Activated T-helper 1 cell treated with anti-CD3 and anti-CD28 coated beads, Interleukin-12 subunit alpha, Interleukin-12 subunit beta, Interleukin-2, Interleukin-4 antibody, amounts not matched to agents 30 ng/mL and 10 ng/mL and 1 ng/mL, durations not matched to agents 14 hours and 24 hours and 36 hours (primary cell): ENCODE results near the gene MAPK8IP3. TPM values are rescaled to one million over a fixed set of nuclear protein-coding genes. Genes with fewer than 3 reads are reported as not detected.
"Not testable (repeated sequence)": the region's sequence is repeated elsewhere in the genome, so short reads cannot be mapped to it uniquely, and the experiment has no call there.

ENCODE experiments used
- DNase-seq: peaks from one replicate; pipeline ENCODE4 v3.0.0; 2021; ENCODE audit warnings: low spot score
- H3K27ac Mint-ChIP-seq: one replicate; pipeline ENCODE4 v1.8.0; 2021; ENCODE audit warnings: mild to moderate bottlenecking, mixed read lengths
- H3K27me3 Mint-ChIP-seq: one replicate; pipeline ENCODE4 v1.8.0; 2022; ENCODE audit warnings: mild to moderate bottlenecking, moderate library complexity, mixed read lengths; ENCODE audit not compliant: insufficient read depth
- H3K36me3 Mint-ChIP-seq: one replicate; pipeline ENCODE4 v1.8.0; 2021; ENCODE audit warnings: low read depth, mixed read lengths
- H3K4me1 Mint-ChIP-seq: one replicate; pipeline ENCODE4 v1.8.0; 2021; ENCODE audit warnings: low read depth, mixed read lengths
- H3K4me3 Mint-ChIP-seq: one replicate; pipeline ENCODE4 v1.8.0; 2021; ENCODE audit warnings: mild to moderate bottlenecking, moderate library complexity, mixed read lengths
- H3K9me3 Mint-ChIP-seq: one replicate; pipeline ENCODE4 v1.8.0; 2021; ENCODE audit warnings: mixed read lengths
- intact Hi-C: fragments of 100-400 bp; cut with micrococcal nuclease; formaldehyde crosslinking; loops from one replicate; pipeline ENCODE4 v1.15.1; 2024
- total RNA-seq: library from RNA; stranded (reverse); gene quantifications from 2 replicates; pipeline ENCODE4 v1.2.3, GENCODE V29; 2022

MAPK8IP3 gene
- total RNA-seq, 1 donor from 2014 or later, result 84.6 TPM

DNA sequence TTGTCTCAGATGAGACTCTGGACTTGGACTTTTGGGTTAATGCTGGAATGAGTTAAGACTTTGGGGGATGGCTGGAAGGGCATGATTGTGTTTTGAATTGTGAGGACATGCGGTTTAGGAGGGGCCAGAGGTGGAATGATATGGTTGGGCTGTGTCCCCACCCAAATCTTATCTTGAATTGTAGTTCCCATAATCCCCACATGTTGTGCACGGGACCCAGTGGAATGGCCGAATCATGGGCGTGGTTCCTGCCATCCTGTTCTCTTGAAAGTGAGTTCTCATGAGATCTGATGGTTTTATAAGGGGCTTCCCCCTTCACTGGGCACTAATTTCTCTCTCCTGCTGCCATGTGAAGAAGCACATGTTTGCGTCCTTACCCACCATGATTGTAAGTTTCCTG is 93.3 kb downstream of the MAPK8IP3 start:
- DNase-seq, H3K4me3 Mint-ChIP-seq, H3K27me3 Mint-ChIP-seq, H3K4me1 Mint-ChIP-seq, H3K36me3 Mint-ChIP-seq, intact Hi-C loops, H3K27ac Mint-ChIP-seq: not testable (repeated sequence)
- H3K9me3 Mint-ChIP-seq, result peaks cover 24% of the 10 kb centered on the region

DNA sequence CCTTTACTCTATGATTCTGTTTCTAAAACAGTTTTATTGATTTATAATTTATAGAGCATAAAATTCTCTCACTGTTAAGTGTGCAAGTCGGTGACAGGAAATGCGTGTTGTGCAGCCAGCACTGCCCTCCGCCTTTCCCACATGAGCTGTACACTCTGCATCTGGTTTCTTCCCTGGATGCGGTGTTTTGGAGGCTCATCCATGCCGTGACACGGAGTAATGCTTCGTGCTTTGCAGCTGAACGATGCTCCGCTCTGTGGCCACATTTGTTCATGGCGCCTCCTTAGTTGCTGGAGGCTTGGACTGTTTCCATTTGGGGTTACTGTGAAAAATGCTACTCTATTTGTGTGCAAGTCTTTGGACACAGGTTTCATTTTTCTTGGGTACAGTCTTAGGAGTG is 94.7 kb downstream of the MAPK8IP3 start:
- Mint-ChIP-seq H3K27ac (no peak overlapping the region), H3K36me3 (no peaks in the 10 kb centered on the region), H3K9me3 (peaks cover 24% of the 10 kb centered on the region), H3K4me3 (no peak overlapping the region), H3K4me1 (no peaks in the 10 kb centered on the region), H3K27me3 (no peaks in the 10 kb centered on the region)
- intact Hi-C loops, result no loop called here
- DNase-seq, result no peak

DNA sequence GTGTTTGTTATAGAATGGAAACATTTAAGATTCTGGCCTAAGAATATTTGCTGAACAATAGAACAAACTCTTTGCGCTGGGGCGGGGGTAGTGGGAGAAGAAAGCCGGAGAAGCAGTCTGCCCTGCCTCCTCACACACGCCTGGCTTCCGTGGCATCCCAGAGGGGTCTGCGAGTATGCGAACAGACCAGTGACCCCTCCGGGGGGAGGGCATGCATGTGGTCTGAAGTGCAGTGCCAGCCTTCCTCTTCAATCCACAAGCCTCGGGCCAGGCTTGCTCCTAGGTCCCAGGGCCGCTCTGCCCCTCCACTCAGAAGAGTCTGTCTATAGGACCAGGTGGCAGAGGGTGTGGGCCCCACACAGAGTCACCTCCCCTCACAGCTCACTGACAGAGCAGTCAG is 101.6 kb downstream of the MAPK8IP3 start:
- Mint-ChIP-seq H3K36me3 (peaks cover 4% of the 10 kb centered on the region), H3K27me3 (no peaks in the 10 kb centered on the region), H3K27ac (no peak overlapping the region), H3K9me3 (no peaks in the 10 kb centered on the region), H3K4me1 (no peaks in the 10 kb centered on the region), H3K4me3 (no peak overlapping the region)
- intact Hi-C loops, result no loop called here
- no peak for DNase-seq

DNA sequence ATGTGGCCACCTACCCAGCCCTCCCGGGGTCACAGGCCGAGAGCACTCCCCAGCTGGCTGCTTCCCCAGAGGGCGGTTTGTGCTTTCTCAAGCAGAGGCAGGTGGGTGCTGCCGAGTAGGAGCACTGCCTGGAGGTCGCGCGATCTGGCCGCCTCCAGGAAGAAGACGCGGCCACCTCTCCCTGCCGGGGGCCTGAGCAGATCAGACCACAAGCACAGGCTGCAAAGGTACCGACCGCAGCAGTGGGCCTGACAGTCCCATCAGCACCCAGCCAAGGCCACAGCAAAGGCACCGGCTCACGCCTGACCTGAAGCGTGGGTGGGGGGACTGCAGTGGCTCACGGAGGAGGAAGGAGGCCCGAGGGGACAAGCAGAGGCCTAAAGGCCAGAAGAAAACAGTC is 102.7 kb downstream of the MAPK8IP3 start:
- Mint-ChIP-seq H3K27me3 (no peaks in the 10 kb centered on the region), H3K36me3 (peaks cover 7% of the 10 kb centered on the region), H3K27ac (no peak overlapping the region), H3K9me3 (no peaks in the 10 kb centered on the region), H3K4me1 (peaks cover 8% of the 10 kb centered on the region), H3K4me3 (no peak overlapping the region)
- DNase-seq, result no peak
- intact Hi-C loops, result no loop called here

DNA sequence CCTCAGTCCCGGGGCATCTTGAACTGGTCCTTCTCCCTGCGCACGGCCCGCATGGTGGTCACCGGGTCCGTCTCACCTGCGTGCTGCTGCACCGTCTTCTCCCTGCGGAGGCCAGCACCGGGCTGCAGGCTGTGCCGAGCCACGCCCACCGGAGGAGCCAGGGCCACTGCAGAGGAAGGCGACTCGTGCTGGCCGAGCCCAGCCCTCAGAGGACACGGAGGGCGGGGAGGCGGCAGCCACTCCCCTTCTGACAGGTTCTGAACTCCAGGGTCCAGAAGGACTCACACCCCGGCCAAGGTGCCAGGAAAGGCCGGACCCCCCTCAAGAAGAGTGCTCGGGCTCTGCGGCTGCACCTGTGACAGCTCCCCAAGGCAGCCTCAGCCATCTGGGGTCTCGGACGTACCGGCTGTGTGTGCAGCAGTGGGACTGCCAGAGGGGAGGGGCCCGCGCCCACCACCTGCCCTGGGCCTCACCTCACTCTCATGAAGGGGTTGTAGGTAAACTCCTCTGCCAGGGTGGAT is 103.3 kb downstream of the MAPK8IP3 start:
- no peak for DNase-seq
- Mint-ChIP-seq H3K4me3 (no peak overlapping the region), H3K9me3 (no peaks in the 10 kb centered on the region), H3K27me3 (no peaks in the 10 kb centered on the region), H3K4me1 (peaks cover 8% of the 10 kb centered on the region), H3K27ac (no peak overlapping the region), H3K36me3 (peaks cover 7% of the 10 kb centered on the region)
- intact Hi-C loops, result no loop called here

DNA sequence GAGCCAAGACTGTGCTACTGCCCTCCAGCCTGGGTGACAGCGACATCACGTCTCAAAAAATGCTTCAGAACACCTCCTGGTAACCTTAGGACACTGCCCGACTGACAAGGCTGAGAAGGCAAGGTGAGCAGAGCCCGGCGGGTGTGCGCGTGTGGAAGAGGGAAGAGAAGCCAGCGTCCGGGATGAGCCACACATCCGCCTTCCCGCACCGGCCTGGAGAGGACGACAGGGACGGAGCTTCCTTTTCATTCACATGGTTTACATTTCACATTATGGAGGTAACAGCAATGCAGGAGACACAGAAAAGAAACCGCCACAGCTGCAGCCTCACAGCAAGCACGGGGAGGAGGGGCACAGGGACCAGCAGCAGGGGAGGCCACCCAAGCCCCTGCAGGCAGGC is 104.1 kb downstream of the MAPK8IP3 start:
- Mint-ChIP-seq H3K9me3 (no peaks in the 10 kb centered on the region), H3K36me3 (peaks cover 10% of the 10 kb centered on the region), H3K4me3 (no peak overlapping the region), H3K4me1 (peaks cover 8% of the 10 kb centered on the region), H3K27ac (no peak overlapping the region), H3K27me3 (no peaks in the 10 kb centered on the region)
- DNase-seq, result no peak
- intact Hi-C loops, result loop anchor here (5.0 kb wide), 1 partner anchor 117 kb away; no protein-coding TSS in a partner anchor

DNA sequence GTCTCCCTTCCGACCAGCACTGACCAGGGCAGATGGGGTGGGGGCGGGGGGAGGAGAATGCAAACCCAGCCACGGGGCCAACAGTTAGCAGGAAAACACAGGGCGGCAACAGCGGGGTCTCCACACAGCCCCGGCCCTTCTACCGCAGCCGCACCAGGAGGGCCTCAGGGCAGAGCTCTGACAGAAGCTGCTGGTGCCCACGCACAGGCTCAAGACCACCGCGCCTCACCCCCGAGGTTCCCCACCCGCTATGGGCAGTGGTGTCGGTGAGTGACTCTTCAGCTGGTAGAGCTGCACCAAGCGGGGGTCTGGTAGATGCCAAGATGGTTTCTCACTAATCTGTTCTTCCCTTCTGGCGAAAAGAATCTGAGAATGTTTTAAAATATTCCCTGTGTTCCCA is 104.5 kb downstream of the MAPK8IP3 start:
- Mint-ChIP-seq H3K4me1 (peaks cover 8% of the 10 kb centered on the region), H3K27me3 (no peaks in the 10 kb centered on the region), H3K27ac (no peak overlapping the region), H3K36me3 (peaks cover 14% of the 10 kb centered on the region), H3K4me3 (no peak overlapping the region), H3K9me3 (no peaks in the 10 kb centered on the region)
- no peak for DNase-seq
- intact Hi-C loops, result loop anchor here (5.0 kb wide), 1 partner anchor 117 kb away; no protein-coding TSS in a partner anchor

DNA sequence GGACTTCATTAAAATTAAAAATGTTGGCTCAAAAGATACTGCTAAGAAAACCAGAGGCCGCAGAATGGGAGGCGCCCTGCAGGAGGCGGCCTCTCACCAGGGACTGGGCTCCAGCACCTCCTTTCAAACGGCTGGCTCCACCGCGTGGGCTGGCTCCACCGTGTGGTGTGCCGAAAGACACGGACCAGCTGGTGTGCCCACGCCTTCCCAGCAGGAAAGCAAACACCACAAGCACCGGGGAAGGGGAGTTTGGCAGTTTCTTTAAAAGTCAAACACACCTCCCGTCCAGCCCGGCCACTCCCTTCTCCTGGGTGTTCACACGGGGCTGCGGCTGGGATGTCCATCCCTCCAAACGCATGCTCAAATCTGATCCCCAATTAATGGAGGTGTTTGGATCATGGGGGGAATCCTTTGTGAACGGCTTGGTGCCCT is 106.8 kb downstream of the MAPK8IP3 start:
- no peak overlapping the region for H3K27ac Mint-ChIP-seq
- peak; percentile 22 for DNase-seq
- H3K9me3 Mint-ChIP-seq, result no peaks in the 10 kb centered on the region
- H3K4me3 Mint-ChIP-seq, result no peak overlapping the region
- H3K36me3 Mint-ChIP-seq, result peaks cover 15% of the 10 kb centered on the region
- no peaks in the 10 kb centered on the region for H3K27me3 Mint-ChIP-seq
- peaks cover 8% of the 10 kb centered on the region for H3K4me1 Mint-ChIP-seq
- intact Hi-C loops, result loop anchor here (5.0 kb wide), 1 partner anchor 115 kb away; no protein-coding TSS in a partner anchor

DNA sequence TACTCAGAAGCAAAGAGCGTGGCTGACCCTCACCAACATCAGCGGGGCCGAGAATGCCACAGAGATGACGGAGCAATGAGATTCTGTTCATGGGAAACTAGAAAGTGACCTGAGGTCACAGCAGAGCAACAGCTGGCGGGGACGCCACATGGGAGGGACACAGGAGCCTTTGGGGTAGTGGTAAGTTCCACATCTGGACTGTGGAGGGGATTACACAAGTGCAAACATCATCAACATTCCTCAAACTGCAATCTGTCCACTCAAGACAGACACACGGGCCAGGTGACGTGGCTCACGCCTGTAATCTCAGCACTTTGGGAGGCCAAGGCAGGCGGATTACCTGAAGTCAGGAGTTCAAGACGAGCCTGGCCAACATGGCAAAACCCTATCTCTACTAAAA is 109.5 kb downstream of the MAPK8IP3 start:
- Mint-ChIP-seq H3K4me3 (no peak overlapping the region), H3K9me3 (no peaks in the 10 kb centered on the region), H3K4me1 (peaks cover 8% of the 10 kb centered on the region), H3K36me3 (peaks cover 14% of the 10 kb centered on the region), H3K27me3 (no peaks in the 10 kb centered on the region), H3K27ac (no peak overlapping the region)
- no peak for DNase-seq
- intact Hi-C loops, result no loop called here

DNA sequence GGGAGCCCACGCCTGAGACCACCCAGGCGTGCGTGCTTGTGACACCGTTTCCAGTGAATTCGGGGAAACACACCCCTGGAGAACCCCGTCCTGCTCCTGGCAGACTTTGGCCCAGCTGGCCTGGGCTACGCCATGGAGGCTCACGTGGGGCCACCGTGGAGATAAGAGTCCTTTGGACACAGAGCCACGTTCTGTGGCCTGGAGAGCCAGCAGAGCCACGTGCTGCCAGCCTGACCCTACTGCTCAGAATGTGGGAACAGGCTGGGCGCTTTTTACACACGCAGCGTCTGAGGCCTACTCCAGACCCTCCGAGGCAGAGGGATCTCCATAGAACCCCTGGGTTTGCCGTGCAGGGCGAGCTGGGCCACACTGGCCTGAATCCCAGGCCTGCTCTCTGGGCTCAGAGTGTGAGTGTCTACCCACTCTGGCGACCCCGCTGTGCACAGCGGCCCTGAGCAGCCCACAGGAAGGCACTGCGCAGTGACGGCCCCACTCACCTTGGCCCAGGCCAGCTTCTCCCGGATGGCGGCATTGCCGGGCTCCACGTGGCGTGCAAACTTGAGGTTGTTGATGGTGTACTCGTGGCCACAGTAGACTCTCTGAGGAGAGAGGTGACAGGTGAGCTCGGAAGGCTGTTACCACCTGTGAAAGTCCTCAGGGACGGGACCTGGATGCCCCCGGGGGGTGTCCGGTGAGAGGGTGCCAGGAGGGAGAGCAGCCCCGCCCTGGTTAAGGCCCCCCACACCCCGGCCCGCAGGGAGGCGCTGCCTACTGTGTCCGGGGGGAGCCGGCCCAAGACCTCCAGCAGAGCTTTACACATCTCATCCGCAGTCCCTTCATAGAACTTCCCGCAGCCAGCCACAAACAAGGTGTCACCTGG is 110.6 kb downstream of the MAPK8IP3 start:
- intact Hi-C loops, result no loop called here
- Mint-ChIP-seq H3K9me3 (no peaks in the 10 kb centered on the region), H3K36me3 (peaks cover 14% of the 10 kb centered on the region), H3K27me3 (no peaks in the 10 kb centered on the region), H3K27ac (no peak overlapping the region), H3K4me1 (peaks cover 8% of the 10 kb centered on the region), H3K4me3 (no peak overlapping the region)
- no peak for DNase-seq

DNA sequence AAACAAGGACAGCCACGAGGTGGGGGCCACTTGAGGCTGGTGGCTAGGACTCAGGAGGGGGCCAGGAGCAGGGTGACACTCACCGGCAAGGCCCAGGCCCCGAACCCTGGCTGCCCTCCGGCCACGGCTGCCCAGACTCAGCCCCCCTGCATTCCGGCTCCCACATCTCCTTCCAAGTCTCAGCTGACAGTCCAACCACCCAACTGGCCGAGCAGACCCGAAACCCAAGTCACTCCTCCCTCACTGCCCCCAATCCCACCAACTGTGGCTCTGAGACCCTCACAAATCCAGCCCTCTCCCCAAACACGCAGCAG is 111.2 kb downstream of the MAPK8IP3 start:
- intact Hi-C loops, result no loop called here
- peaks cover 14% of the 10 kb centered on the region for H3K36me3 Mint-ChIP-seq
- H3K4me3 Mint-ChIP-seq, result no peak overlapping the region
- H3K27me3 Mint-ChIP-seq, result no peaks in the 10 kb centered on the region
- H3K4me1 Mint-ChIP-seq, result peaks cover 8% of the 10 kb centered on the region
- no peak for DNase-seq
- no peaks in the 10 kb centered on the region for H3K9me3 Mint-ChIP-seq
- H3K27ac Mint-ChIP-seq, result no peak overlapping the region

DNA sequence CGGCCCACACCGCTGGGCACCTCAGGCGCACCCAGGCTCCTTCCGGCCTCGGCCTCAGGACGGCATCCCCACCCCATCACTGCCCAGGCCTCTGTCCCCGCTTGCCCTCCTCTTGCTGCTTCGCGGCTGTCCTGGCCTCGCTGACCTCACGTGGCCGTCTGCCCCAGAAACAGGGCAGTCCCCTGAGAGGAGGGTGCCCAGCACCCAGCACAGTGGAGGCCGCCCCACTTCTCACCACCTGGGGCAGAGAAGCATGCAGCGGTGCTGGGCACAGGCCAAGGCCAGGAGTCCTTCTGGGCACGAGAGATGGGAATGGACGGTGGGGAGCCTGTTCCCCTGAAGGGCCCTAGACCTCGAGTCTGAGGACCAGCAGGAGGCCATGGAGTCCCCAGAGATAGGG is 111.7 kb downstream of the MAPK8IP3 start:
- no peak overlapping the region for H3K4me3 Mint-ChIP-seq
- peaks cover 14% of the 10 kb centered on the region for H3K36me3 Mint-ChIP-seq
- no peak for DNase-seq
- H3K4me1 Mint-ChIP-seq, result peaks cover 8% of the 10 kb centered on the region
- no peaks in the 10 kb centered on the region for H3K27me3 Mint-ChIP-seq
- intact Hi-C loops, result no loop called here
- no peaks in the 10 kb centered on the region for H3K9me3 Mint-ChIP-seq
- H3K27ac Mint-ChIP-seq, result no peak overlapping the region

DNA sequence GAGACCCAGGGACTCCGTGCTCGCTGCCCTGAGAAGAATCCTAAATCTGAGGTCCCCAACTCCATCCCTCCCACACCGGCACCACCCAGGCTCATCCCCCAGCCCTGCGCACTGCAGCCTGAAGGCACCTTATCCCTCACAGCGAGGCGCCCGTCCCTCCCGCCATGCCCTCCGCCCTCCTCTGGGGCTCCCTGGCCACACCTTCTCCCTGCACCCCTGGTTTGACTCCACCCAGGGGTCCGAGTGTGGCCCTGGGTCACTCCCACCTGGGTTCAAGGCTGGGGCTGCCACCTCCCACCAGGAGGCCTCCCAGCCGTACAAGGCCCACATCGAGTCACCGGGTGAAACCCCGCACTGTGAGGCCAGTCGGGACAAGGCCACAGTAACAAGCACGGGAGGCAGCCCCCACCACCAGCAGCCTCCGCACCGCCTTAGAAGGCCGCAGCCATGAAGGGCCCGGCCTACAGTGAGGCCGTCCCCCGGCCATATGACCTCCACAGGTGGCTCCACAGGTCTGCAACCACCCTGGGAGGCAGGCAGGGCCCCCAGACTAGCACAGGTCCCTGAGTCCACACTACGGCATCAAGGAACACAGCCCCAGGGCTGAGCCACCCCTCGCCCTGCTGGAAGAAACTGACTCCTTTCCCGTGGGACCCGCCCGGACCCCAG is 112.3 kb downstream of the MAPK8IP3 start:
- Mint-ChIP-seq H3K27ac (no peak overlapping the region), H3K4me1 (peaks cover 3% of the 10 kb centered on the region), H3K4me3 (no peak overlapping the region), H3K9me3 (no peaks in the 10 kb centered on the region), H3K27me3 (no peaks in the 10 kb centered on the region), H3K36me3 (peaks cover 11% of the 10 kb centered on the region)
- intact Hi-C loops, result no loop called here
- no peak for DNase-seq
